Activated T-helper 2 cell treated with anti-CD3 and anti-CD28 coated beads, Interferon-gamma antibody, Interleukin-2, Interleukin-4, amounts not matched to agents 10 μg/mL and 5 μg/mL and 100 μg/mL, durations not matched to agents 14 hours and 24 hours and 36 hours (primary cell): Measurements from ENCODE around the gene SORBS2. TPM values are rescaled to one million over a fixed set of nuclear protein-coding genes. Genes with fewer than 3 reads are reported as not detected.

Experiments
- DNase-seq: peaks from one replicate; pipeline ENCODE4 v3.0.0; 2021; ENCODE audit warnings: low spot score
- H3K27ac Mint-ChIP-seq: one replicate; pipeline ENCODE4 v1.8.0; 2021; ENCODE audit warnings: mixed read lengths
- H3K27me3 Mint-ChIP-seq: one replicate; pipeline ENCODE4 v1.8.0; 2021; ENCODE audit warnings: low read depth, mixed read lengths
- H3K36me3 Mint-ChIP-seq: one replicate; pipeline ENCODE4 v1.8.0; 2021; ENCODE audit warnings: low read depth, mixed read lengths
- H3K4me1 Mint-ChIP-seq: one replicate; pipeline ENCODE4 v1.8.0; 2021; ENCODE audit warnings: low read depth, mixed read lengths
- H3K4me3 Mint-ChIP-seq: one replicate; pipeline ENCODE4 v1.8.0; 2021; ENCODE audit warnings: low read depth, mild to moderate bottlenecking, moderate library complexity, mixed read lengths
- H3K9me3 Mint-ChIP-seq: one replicate; pipeline ENCODE4 v1.8.0; 2021; ENCODE audit warnings: mixed read lengths
- intact Hi-C: fragments of 100-400 bp; cut with micrococcal nuclease; formaldehyde crosslinking; loops from one replicate; pipeline ENCODE4 v1.15.1; 2023
- total RNA-seq: library from RNA; stranded (reverse); gene quantifications from 2 replicates; pipeline ENCODE4 v1.2.3, GENCODE V29; 2022

The SORBS2 gene
- total RNA-seq, 1 donor from 2014 or later = not detected

- H3K36me3 Mint-ChIP-seq = no peaks in the 10 kb centered on the region
- no peak overlapping the region for H3K27ac Mint-ChIP-seq
- H3K4me1 Mint-ChIP-seq = peaks cover 15% of the 10 kb centered on the region
- no peak overlapping the region for H3K4me3 Mint-ChIP-seq
- DNase-seq = no peak
- H3K27me3 Mint-ChIP-seq = peaks cover 32% of the 10 kb centered on the region
- intact Hi-C loops = no loop called here
- H3K9me3 Mint-ChIP-seq = peaks cover 11% of the 10 kb centered on the region
These were observed 221.0 kb downstream of the SORBS2 start for GRCh38 chr4:185590982-185591381.

GRCh38 chr4:185589067-185589836 lies 222.7 kb downstream of the SORBS2 start:
- H3K27me3 Mint-ChIP-seq = peaks cover 37% of the 10 kb centered on the region
- H3K4me1 Mint-ChIP-seq = peaks cover 15% of the 10 kb centered on the region
- DNase-seq = no peak
- H3K36me3 Mint-ChIP-seq = no peaks in the 10 kb centered on the region
- intact Hi-C loops = loop anchor here (5.0 kb wide), 1 partner anchor 52 kb away; the partner anchor contains the start of gene PDLIM3
- peak overlapping the region; percentile 48 for H3K27ac Mint-ChIP-seq
- H3K4me3 Mint-ChIP-seq = no peak overlapping the region
- H3K9me3 Mint-ChIP-seq = peaks cover 11% of the 10 kb centered on the region

- peak overlapping the region; percentile 81 for H3K27ac Mint-ChIP-seq
- H3K36me3 Mint-ChIP-seq = no peaks in the 10 kb centered on the region
- intact Hi-C loops = loop anchor here (1.0 to 5.0 kb wide), 2 partner anchors 21 to 50 kb away; partner anchors contain the start of gene PDLIM3
- H3K4me3 Mint-ChIP-seq = peak overlapping the region; percentile 45
- peak; percentile 32 for DNase-seq
- H3K9me3 Mint-ChIP-seq = peaks cover 11% of the 10 kb centered on the region
- H3K27me3 Mint-ChIP-seq = peaks cover 33% of the 10 kb centered on the region
- H3K4me1 Mint-ChIP-seq = peaks cover 15% of the 10 kb centered on the region
These were observed 224.4 kb downstream of the SORBS2 start for GRCh38 chr4:185587427-185588161.

GRCh38 chr4:185587030-185587426 lies 225.0 kb downstream of the SORBS2 start:
- Mint-ChIP-seq H3K9me3 (peaks cover 11% of the 10 kb centered on the region), H3K27ac (peak overlapping the region; percentile 81), H3K36me3 (no peaks in the 10 kb centered on the region)

GRCh38 chr4:185585211-185585610 lies 226.8 kb downstream of the SORBS2 start:
- Mint-ChIP-seq H3K4me3 (no peak overlapping the region), H3K9me3 (peaks cover 11% of the 10 kb centered on the region), H3K27ac (no peak overlapping the region), H3K4me1 (peaks cover 15% of the 10 kb centered on the region), H3K27me3 (peaks cover 37% of the 10 kb centered on the region), H3K36me3 (no peaks in the 10 kb centered on the region)
- no peak for DNase-seq
- intact Hi-C loops = loop anchor here (5.0 kb wide), 1 partner anchor 48 kb away; the partner anchor contains the start of gene PDLIM3

More at GRCh38 chr4:185587030-185587426, 225.0 kb downstream of the SORBS2 start:
- intact Hi-C loops = loop anchor here (1.0 to 5.0 kb wide), 2 partner anchors 21 to 50 kb away; partner anchors contain the start of gene PDLIM3
- peaks cover 34% of the 10 kb centered on the region for H3K27me3 Mint-ChIP-seq
- no peak for DNase-seq
- H3K4me1 Mint-ChIP-seq = peaks cover 15% of the 10 kb centered on the region
- peak overlapping the region; percentile 45 for H3K4me3 Mint-ChIP-seq

- no peak for DNase-seq
- Mint-ChIP-seq H3K4me1 (peaks cover 12% of the 10 kb centered on the region), H3K27me3 (peaks cover 27% of the 10 kb centered on the region), H3K36me3 (no peaks in the 10 kb centered on the region), H3K9me3 (peaks cover 11% of the 10 kb centered on the region), H3K27ac (no peak overlapping the region), H3K4me3 (no peak overlapping the region)
- intact Hi-C loops = no loop called here
These were observed 228.2 kb downstream of the SORBS2 start for GRCh38 chr4:185583813-185584212.

GRCh38 chr4:185582651-185583400 lies 229.2 kb downstream of the SORBS2 start:
- Mint-ChIP-seq H3K9me3 (peaks cover 10% of the 10 kb centered on the region), H3K36me3 (no peaks in the 10 kb centered on the region), H3K27me3 (peaks cover 27% of the 10 kb centered on the region), H3K27ac (no peak overlapping the region), H3K4me1 (peaks cover 12% of the 10 kb centered on the region), H3K4me3 (no peak overlapping the region)
- intact Hi-C loops = no loop called here
- no peak for DNase-seq

GRCh38 chr4:185580699-185581098 lies 231.3 kb downstream of the SORBS2 start:
- H3K36me3 Mint-ChIP-seq = no peaks in the 10 kb centered on the region
- peaks cover 11% of the 10 kb centered on the region for H3K27me3 Mint-ChIP-seq
- H3K4me3 Mint-ChIP-seq = no peak overlapping the region
- no peak for DNase-seq
- no peaks in the 10 kb centered on the region for H3K9me3 Mint-ChIP-seq
- no peaks in the 10 kb centered on the region for H3K4me1 Mint-ChIP-seq
- no peak overlapping the region for H3K27ac Mint-ChIP-seq
- intact Hi-C loops = no loop called here

GRCh38 chr4:185578284-185578683 lies 233.7 kb downstream of the SORBS2 start:
- Mint-ChIP-seq H3K27ac (no peak overlapping the region), H3K27me3 (peaks cover 8% of the 10 kb centered on the region)
- no peak for DNase-seq

GRCh38 chr4:185576962-185577950 lies 234.7 kb downstream of the SORBS2 start:
- Mint-ChIP-seq H3K36me3 (no peaks in the 10 kb centered on the region), H3K27ac (no peak overlapping the region), H3K4me1 (no peaks in the 10 kb centered on the region), H3K27me3 (peaks cover 8% of the 10 kb centered on the region), H3K4me3 (no peak overlapping the region), H3K9me3 (no peaks in the 10 kb centered on the region)
- no peak for DNase-seq
- intact Hi-C loops = no loop called here

More at GRCh38 chr4:185578284-185578683, 233.7 kb downstream of the SORBS2 start:
- no peaks in the 10 kb centered on the region for H3K4me1 Mint-ChIP-seq
- H3K9me3 Mint-ChIP-seq = no peaks in the 10 kb centered on the region
- H3K36me3 Mint-ChIP-seq = no peaks in the 10 kb centered on the region
- intact Hi-C loops = no loop called here
- H3K4me3 Mint-ChIP-seq = no peak overlapping the region

- no peak overlapping the region for H3K4me3 Mint-ChIP-seq
- H3K36me3 Mint-ChIP-seq = no peaks in the 10 kb centered on the region
- no peak overlapping the region for H3K27ac Mint-ChIP-seq
- peaks cover 8% of the 10 kb centered on the region for H3K27me3 Mint-ChIP-seq
- DNase-seq = no peak
- no peaks in the 10 kb centered on the region for H3K9me3 Mint-ChIP-seq
- no peaks in the 10 kb centered on the region for H3K4me1 Mint-ChIP-seq
- intact Hi-C loops = no loop called here
These were observed 235.6 kb downstream of the SORBS2 start for GRCh38 chr4:185576314-185576961.
